MG63 (cell line): ENCODE measurements around the gene TPRG1L. TPM values are rescaled to one million over a fixed set of nuclear protein-coding genes. Genes with fewer than 3 reads are reported as not detected.

Experiments
- DNase-seq: peaks from one replicate; pipeline ENCODE4 v3.0.0-alpha.2; 2020
- H3K27me3 ChIP-seq: fragments of 250-450 bp; sonication (Bioruptor Pico); 2 replicates; pipeline ENCODE4 v1.5.1; 2020; ENCODE audit warnings: mild to moderate bottlenecking, moderate library complexity
- H3K36me3 ChIP-seq: fragments of 250-450 bp; sonication (Bioruptor Pico); 2 replicates; pipeline ENCODE4 v1.5.1; 2020; ENCODE audit warnings: mild to moderate bottlenecking, moderate library complexity
- H3K4me3 ChIP-seq: fragments of 250-450 bp; sonication (Bioruptor Pico); 2 replicates; pipeline ENCODE4 v1.5.1; 2020; ENCODE audit warnings: mild to moderate bottlenecking, moderate library complexity
- H3K9me3 ChIP-seq: fragments of 250-450 bp; sonication (Bioruptor Pico); 2 replicates; pipeline ENCODE4 v1.5.1; 2020; ENCODE audit warnings: mild to moderate bottlenecking, moderate library complexity
- total RNA-seq: library from RNA; depleted of rRNA; stranded (reverse); fragments of >200 nt; shearing (Covaris generic); gene quantifications from 2 replicates; pipeline ENCODE4 v1.2.3, GENCODE V29; 2014; ENCODE audit warnings: low replicate concordance

TPRG1L gene
- total RNA-seq, 1 experiment from 2014 or later = 34.5 TPM

- peaks cover 27% of the 10 kb centered on the region for H3K36me3 ChIP-seq
- no peaks in the 10 kb centered on the region for H3K27me3 ChIP-seq
- no peaks in the 10 kb centered on the region for H3K9me3 ChIP-seq
- no peak overlapping the region for H3K4me3 ChIP-seq
- DNase-seq = no peak
Observed at GRCh38 chr1:3642919-3643675, 18.3 kb downstream of the TPRG1L start.

GRCh38 chr1:3644273-3644672 lies 19.5 kb downstream of the TPRG1L start:
- Histone ChIP-seq H3K27me3 (no peaks in the 10 kb centered on the region), H3K36me3 (peaks cover 21% of the 10 kb centered on the region), H3K9me3 (no peaks in the 10 kb centered on the region), H3K4me3 (no peak overlapping the region)
- DNase-seq = no peak

GRCh38 chr1:3645247-3645646 lies 20.4 kb downstream of the TPRG1L start:
- Histone ChIP-seq H3K36me3 (peaks cover 21% of the 10 kb centered on the region), H3K27me3 (no peaks in the 10 kb centered on the region), H3K4me3 (no peak overlapping the region), H3K9me3 (no peaks in the 10 kb centered on the region)
- no peak for DNase-seq

GRCh38 chr1:3645666-3646355 lies 21.0 kb downstream of the TPRG1L start:
- DNase-seq = no peak
- no peaks in the 10 kb centered on the region for H3K9me3 ChIP-seq
- no peak overlapping the region for H3K4me3 ChIP-seq
- peaks cover 21% of the 10 kb centered on the region for H3K36me3 ChIP-seq
- no peaks in the 10 kb centered on the region for H3K27me3 ChIP-seq

GRCh38 chr1:3646596-3646995 lies 21.8 kb downstream of the TPRG1L start:
- H3K27me3 ChIP-seq = no peaks in the 10 kb centered on the region
- H3K36me3 ChIP-seq = peaks cover 21% of the 10 kb centered on the region
- DNase-seq = no peak
- H3K4me3 ChIP-seq = no peak overlapping the region
- no peaks in the 10 kb centered on the region for H3K9me3 ChIP-seq

GRCh38 chr1:3649342-3650247 lies 24.8 kb downstream of the TPRG1L start, which contains the start of gene WRAP73:
WRAP73 (minus strand) TSS chr1:3650103; CDS start chr1:3649999, 104 bp downstream.
- Histone ChIP-seq H3K27me3 (no peaks in the 10 kb centered on the region), H3K36me3 (peaks cover 17% of the 10 kb centered on the region), H3K9me3 (no peaks in the 10 kb centered on the region), H3K4me3 (peak within 1 kb of the TSS; percentile 81)
- DNase-seq = peak; percentile 90

- Histone ChIP-seq H3K36me3 (peaks cover 13% of the 10 kb centered on the region), H3K9me3 (no peaks in the 10 kb centered on the region), H3K4me3 (peak overlapping the region; percentile 81), H3K27me3 (no peaks in the 10 kb centered on the region)
- no peak for DNase-seq
Observed at GRCh38 chr1:3650248-3651025, 25.6 kb downstream of the TPRG1L start.

GRCh38 chr1:3651026-3651929 lies 26.5 kb downstream of the TPRG1L start:
- no peaks in the 10 kb centered on the region for H3K27me3 ChIP-seq
- H3K9me3 ChIP-seq = no peaks in the 10 kb centered on the region
- peak overlapping the region; percentile 54 for H3K4me3 ChIP-seq
- peaks cover 10% of the 10 kb centered on the region for H3K36me3 ChIP-seq
- peak; percentile 10 for DNase-seq

- H3K9me3 ChIP-seq = no peaks in the 10 kb centered on the region
- peaks cover 5% of the 10 kb centered on the region for H3K36me3 ChIP-seq
- H3K27me3 ChIP-seq = no peaks in the 10 kb centered on the region
- peak within 1 kb of the TSS; percentile 54 for H3K4me3 ChIP-seq
- DNase-seq = peak; percentile 83
Observed at GRCh38 chr1:3651930-3652547, 27.2 kb downstream of the TPRG1L start, which contains the start of gene TP73. TP73 (plus strand) TSS chr1:3652516; CDS start chr1:3682366, 29,850 bp downstream.

GRCh38 chr1:3652548-3653285 lies 27.9 kb downstream of the TPRG1L start:
- DNase-seq = peak; percentile 23
- H3K27me3 ChIP-seq = no peaks in the 10 kb centered on the region
- H3K4me3 ChIP-seq = peak overlapping the region; percentile 54

GRCh38 chr1:3653286-3653618 lies 28.4 kb downstream of the TPRG1L start:
- Histone ChIP-seq H3K36me3 (no peaks in the 10 kb centered on the region; the same call in 1 of the 2 replicates), H3K27me3 (no peaks in the 10 kb centered on the region)
- no peak for DNase-seq

More at GRCh38 chr1:3652548-3653285, 27.9 kb downstream of the TPRG1L start:
- Histone ChIP-seq H3K36me3 (peaks cover under 1% of the 10 kb centered on the region; the same call in 1 of the 2 replicates), H3K9me3 (no peaks in the 10 kb centered on the region)

GRCh38 chr1:3654549-3655281 lies 29.9 kb downstream of the TPRG1L start:
- Histone ChIP-seq H3K4me3 (no peak overlapping the region), H3K9me3 (no peaks in the 10 kb centered on the region), H3K27me3 (no peaks in the 10 kb centered on the region), H3K36me3 (no peaks in the 10 kb centered on the region)
- no peak for DNase-seq

More at GRCh38 chr1:3653286-3653618, 28.4 kb downstream of the TPRG1L start:
- H3K9me3 ChIP-seq = no peaks in the 10 kb centered on the region
- peak overlapping the region; percentile 54 for H3K4me3 ChIP-seq

GRCh38 chr1:3656450-3657095 lies 31.8 kb downstream of the TPRG1L start:
- Histone ChIP-seq H3K27me3 (no peaks in the 10 kb centered on the region), H3K4me3 (no peak overlapping the region), H3K9me3 (no peaks in the 10 kb centered on the region), H3K36me3 (no peaks in the 10 kb centered on the region)
- DNase-seq = no peak
